Inflammatory macrophage treated with lipopolysaccharide for 4 hours (primary cell): ENCODE data around the gene ARHGEF16.
A peak's percentile ranks its signal among the peaks of the same experiment; 100 is the strongest.

ENCODE experiments used
- DNase-seq: peaks from one replicate; pipeline ENCODE4 v3.0.0-alpha.2; 2020

ARHGEF16 gene

DNA sequence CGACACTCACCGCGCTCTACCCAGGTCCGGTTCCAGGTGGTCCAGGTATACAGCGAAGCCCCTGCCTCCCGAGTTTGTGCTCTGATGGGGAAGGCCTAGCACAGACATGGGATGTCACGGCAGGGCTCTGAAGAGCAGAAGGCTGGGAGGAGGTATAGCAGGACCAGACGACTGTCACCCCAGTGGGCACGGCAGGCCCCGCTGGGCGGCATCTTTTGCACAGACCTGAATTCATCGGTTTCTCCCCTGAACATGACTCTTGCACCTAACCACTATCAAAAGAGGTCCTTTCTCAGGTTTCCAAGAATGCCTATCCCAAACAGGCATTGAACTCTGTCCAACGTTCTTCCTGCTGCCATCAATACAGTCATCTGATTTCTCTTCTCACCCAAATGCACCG, 30.6 kb downstream of the ARHGEF16 start:
- DNase-seq = no peak

DNA sequence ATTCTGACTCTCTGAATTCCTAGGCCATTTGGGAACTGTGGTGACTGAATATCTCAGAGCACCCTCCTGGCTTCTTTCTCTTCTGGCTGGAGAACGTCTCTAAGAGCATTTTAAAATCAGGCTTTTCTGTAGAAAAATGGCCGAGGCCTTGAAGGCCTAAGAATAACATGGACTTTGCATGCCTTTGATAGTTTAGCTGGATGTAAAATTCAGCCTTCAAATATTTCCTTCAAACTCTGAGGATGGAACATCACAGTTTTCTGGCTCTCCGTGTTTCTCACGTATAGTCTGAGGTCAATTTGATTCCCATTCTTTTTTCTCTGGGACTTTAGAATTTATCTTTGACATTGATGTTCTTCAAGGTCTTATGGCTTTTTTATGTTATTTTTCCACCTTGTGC, 34.0 kb downstream of the ARHGEF16 start:
- DNase-seq = no peak

DNA sequence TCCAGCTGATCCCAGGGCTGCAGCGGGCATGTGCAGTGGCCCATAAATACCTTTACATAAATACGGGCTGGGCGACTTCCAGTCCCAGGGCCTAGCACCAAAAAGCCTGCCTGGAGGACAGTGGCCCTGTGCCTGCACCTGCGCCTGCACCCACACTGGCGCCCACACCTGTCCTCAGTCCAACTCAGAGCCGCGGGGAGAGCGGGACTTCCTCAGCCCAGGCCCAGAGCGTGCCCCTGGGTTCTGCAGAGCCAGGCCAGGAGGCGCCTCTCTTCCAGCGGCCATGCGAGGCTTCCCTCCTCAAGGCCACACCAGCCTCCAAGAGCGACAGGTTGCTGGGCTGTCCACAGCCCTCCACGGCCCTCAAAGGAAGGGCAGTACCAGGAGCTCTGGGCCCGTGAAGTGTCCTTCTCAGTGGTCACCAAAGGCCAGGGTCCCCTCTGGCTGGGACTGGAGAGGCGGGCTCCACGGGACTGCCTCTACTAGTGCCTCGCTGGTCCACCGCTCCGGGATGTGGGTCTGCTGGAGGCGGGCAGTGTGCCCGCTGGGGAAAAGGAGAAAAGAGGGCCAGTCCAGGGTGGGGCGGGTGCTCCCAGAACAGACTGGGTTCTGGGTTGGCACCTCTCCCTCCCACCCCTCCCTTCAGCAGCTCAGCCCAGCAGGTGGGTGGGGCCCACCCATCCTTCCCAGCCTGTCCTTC, 35.7 kb downstream of the ARHGEF16 start:
- no peak for DNase-seq

DNA sequence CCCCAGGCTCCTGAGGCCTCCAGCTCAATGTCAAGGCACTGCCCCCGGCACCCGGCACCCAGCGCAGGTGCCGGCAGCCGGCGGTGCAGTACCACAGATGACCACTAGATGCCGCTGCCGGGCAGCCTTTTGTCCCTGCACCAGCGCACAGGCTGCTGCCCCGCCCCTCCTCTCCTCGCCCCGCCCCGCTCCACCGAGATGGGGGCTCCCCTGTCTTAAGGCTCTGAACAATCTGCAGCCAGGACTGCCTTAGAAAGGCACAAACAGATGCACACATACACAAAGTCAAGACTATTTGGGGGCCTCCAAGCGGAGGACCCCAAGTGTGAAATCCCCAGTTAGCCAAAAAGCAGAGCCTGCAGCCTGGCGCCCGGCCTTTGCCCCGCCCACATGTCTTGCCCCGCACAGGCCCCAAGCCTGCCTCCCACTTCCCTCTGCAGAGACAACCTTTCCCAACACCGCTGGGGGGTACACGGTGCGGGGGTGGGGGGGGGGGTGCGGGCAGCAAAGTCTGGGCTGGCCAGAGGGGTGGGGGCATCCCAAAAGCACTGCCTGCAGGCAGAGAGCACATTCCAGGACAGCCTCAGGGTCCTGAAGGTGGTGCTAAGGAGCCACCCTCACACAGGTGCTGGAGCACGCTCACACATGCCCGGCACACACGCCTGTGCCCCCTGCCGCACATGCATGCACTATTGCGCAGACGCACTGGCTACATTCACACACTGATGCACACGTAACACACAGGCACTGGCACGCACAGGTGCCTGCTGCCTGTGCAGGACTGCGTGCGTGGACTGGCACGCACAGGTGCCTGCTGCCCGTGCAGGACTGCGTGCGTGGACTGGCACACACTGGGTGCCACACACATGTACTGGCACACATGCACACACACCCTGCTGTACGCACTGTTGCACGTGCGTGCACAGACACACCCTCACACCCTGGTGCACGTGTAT, 37.1 kb downstream of the ARHGEF16 start:
- peak; percentile 58 for DNase-seq

DNA sequence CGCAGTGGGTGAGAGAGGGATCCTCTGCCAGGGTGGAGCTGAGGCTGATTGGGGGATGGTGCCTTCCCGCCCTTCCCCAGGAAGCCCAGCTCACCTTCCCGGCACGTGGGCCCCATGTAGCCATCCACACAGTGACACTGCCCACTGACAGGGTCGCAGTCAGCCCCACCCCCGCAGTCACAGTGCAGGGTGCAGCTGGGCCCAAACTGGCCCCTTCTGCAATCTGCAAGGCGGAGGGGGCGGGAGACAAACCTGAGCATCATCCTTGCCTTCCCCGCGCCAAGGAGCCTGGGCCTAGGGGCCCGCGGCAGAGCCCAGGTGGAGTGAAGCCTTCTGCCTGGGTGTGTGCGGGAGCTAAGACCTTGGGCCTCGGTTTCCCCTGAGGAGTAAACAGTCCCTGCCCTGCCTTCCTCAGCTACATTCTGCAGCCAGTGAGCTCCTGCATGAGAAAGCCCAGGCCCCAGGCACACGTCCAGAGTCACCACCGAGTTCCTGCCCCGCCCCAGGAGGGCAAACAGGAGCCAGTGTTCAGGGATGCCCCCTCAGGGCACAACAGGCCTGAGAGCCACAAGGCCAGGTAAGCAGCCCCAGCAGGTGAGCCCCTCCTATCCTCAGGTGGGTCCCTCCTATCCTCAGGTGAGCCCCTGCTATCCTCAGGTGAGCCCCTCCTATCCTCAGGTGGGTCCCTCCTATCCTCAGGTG, 38.2 kb downstream of the ARHGEF16 start:
- no peak for DNase-seq

DNA sequence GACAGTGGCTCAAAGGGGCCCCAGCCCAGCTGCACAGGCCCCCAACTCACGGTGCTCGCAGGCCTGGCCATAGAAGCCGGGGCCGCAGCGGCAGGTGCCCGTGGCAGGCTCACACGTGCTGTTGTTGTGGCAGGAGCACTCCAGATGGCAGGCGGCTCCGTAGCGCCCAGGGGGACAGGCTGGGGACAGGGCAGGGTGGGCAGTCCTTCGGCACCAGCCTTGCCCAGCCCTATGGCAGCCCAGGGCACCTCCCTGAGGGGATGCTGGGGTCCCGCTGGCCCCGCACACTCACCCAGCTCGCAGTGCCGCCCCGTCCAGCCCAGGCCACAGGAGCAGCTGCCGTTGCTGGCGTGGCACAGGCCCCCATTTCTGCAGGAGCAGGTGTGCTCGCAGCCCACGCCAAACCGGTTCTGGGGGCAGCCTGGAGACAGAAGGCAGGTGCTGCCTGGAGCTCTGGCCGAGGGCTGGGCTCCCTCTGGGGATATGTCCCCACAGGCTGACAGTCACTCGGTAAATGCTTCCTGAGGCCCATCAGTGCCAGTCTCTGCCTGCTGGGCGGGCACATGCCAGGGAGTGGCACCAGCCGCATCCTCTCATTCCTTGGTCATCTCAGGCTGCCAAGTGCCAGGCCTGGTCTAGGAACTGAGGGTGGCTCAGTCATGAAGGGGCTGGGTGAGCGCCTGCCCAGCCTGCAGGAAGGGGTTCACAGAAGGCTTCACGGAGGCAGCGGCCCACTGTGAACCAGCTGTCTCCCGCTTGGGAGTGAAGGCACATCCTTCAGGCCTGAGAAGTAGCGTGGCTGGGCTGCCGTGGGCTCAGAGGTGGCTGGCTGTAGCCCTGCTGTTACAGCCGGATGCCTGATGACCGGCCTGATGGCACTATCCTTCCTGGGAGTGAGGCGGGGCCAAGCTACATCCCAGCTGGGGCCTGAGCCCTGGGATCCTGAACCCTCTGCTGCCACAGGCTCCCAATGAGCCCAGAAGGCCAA, 40.1 kb downstream of the ARHGEF16 start:
- no peak for DNase-seq

DNA sequence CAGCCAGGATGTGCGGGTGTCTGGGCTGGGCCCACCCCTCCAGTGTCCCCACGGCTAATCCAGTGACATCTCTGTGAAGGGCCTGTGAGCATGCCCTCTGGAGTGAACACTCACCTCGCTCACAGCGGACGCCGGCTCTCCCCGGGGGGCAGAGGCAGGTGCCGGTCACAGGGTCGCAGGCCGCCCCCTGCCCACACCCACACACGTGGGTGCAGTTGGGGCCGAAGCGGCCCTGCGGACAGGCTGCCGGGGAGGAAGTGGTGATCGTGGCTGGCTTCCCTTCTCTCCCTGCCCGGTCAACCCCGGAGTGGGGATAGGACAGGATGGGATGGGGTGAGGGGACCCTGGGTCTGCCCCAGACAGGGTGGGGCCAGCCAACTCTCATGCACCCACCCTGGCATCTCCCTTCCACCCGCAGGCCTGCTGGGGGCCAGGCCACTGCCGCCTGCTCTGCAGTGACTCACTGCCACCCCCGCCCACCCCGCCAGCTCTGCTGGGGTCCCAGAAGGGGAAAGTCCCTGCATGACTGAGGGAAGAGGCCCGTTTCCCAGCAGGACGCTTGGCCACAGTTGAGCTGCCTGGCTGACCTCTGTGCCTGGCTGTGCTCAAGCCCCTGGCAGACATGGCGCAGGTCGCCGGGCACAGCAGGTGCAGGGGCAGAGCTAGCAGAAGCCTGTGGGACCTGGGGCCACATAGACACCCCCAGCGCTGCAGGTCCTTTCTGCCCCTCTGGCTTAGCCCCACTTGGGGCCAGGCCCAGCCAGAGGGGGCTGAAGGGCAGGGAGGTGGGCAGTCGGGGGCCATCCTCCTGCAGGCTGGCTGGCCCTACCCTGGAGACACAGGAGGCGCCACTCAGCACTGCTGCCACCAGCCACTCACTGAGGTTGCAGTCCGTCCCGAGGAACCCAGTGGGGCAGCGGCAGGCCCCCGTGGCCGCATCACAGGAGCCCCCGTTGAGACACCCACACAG, 41.6 kb downstream of the ARHGEF16 start:
- DNase-seq = peak; percentile 35

DNA sequence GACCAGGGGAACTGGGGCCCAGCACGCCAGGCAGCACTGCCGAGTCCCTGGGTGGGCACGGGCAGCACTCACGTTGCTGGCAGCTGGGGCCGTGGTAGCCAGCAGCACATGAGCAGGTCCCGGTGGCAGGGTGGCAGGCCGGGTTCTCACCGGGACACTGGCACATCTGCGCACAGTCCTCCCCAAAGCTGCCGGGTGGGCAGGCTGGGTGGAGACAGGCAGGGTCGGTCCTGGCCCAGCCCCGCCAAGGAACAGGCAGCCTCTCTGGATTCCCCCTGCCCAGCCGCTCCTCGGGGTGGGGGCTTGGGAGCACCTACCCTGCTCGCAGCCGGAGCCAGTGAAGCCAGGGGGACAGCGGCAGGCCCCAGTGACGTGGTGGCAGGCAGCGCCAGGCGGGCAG, 42.5 kb downstream of the ARHGEF16 start:
- DNase-seq = no peak

DNA sequence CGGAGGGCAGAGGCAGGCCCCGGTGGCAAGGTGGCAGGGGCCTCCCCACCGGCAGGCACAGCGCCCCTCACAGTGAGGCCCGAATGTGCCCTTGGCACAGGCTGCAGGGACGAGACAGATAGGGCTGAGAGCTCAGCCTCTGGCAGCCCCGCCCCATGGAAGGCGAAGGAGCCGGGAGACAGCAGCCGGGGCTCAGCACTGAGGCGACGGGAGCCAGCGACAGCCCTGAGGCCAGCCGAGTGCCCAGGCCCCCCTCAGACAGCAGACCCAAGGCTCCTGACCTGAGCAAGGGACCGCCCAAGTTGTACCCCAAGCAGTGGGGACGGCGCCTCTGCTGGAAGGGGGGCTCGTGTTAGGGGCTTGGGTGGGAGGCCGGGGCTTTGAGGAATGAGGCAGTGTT, 43.1 kb downstream of the ARHGEF16 start:
- DNase-seq = no peak

DNA sequence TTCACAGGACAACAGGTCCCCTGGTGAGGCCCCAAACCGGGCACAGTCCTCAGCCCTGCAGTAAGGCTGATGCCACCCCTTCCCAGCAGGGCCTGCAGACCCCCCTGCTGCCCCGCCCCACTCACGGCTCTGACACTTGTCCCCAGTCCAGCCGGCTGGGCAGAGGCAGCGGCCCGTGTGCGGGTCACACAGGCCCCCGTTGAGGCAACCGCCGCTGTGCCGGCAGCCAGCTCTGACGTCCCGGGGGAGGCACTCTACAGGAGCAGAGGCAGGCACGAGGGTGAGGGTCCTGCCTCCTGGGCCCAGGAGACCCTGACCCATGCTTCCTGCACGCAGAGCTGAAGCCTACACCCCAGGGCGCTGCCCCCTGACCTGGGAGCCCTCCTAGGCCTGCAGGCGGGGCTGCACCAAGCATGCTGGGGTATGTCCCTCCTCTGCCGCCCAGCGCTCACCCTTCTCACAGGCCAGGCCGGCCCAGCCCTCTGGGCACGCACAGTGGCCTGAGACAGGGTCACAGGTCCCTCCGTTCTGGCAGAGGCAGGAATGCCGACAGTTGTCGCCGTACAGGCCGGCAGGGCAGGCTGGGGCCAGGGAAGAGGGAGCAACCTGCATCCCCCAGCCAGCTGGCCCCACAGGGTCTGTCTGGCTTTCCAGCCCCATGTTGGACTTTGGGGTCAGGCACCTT, 43.9 kb downstream of the ARHGEF16 start:
- no peak for DNase-seq

DNA sequence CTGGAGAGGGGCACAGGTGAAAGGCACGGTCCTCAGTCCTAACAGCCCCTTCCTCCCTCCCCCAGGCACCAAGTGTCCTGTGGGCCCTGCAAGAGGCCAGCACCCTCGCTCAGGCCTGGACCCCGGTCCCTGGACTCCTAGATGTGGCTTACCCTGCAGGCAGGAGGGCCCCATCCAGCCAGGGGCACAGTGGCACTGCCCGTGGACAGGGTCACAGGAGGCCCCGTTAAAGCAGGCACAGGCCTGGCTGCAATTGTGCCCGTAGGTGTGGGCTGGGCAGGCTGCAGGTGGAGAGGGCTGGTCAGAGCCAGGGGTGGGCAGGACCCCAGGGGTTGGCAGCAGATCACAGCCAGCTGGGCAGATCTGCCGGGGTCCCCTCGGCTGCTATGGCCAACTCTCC, 44.5 kb downstream of the ARHGEF16 start:
- no peak for DNase-seq

DNA sequence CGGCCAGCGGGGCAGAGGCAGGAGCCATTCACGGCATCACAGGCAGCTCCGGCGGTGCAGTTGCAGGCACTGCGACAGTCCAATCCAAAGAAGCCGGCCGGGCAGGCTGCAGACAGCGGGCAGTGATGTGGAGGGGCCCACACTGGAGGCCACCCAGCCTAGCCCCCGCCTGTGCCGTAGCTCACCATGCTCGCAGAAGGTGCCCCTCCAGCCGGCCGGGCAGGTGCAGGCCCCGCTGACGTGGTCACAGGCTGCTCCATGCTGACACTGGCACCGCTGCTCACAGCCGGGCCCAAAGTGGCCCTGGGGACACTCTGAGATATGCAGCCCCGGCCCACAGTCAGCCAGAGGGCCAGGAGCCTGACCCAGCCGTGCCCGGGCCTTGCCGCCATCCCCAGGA, 45.1 kb downstream of the ARHGEF16 start:
- DNase-seq = no peak

DNA sequence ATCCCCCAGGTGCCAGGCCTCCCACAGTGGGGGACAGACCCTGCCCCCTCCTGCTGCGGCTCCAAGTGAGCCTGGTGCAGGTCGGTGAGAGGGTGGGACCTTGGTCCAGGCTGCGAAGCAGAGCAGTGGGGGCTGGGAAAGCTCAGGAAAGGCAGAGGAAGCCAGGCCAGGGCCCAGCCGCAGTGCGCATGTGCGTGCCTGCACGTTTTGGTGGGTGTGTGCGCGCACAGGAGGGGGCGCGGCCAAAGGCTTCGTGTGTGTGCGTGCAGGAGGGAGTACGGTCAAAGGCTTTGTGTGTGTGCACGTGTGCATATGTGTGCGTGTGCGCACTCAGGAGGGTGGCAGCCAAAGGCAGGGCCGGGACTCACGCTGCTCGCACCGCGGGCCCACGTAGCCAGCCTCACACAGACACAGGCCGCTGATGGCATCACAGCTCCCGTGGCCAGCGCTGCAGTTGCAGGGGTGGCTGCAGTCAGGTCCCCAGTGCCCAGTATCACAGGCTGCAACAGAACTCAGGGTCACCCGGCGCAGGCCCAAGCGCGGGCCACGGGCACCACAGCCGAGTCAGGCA, 45.9 kb downstream of the ARHGEF16 start:
- DNase-seq = no peak

DNA sequence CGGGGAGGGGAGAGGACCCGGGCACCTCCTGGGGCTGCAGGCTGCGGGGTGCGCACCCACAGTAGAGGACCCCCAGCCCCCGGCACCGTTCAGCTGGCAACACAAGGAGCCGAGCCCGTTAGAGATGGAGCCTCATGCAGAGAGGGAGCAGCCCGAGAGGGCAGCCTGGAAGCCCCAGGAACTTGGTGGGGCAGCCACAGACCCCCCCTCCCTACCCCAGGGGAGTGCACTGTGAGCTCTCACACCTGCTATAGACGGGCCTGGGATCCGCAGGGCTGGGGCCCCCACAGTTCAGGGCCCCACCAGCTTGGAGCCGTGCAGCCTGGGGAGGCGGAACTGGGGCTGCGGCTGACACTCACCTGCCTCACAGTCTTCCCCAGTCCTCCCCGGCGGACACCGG, 47.0 kb downstream of the ARHGEF16 start:
- DNase-seq = no peak

DNA sequence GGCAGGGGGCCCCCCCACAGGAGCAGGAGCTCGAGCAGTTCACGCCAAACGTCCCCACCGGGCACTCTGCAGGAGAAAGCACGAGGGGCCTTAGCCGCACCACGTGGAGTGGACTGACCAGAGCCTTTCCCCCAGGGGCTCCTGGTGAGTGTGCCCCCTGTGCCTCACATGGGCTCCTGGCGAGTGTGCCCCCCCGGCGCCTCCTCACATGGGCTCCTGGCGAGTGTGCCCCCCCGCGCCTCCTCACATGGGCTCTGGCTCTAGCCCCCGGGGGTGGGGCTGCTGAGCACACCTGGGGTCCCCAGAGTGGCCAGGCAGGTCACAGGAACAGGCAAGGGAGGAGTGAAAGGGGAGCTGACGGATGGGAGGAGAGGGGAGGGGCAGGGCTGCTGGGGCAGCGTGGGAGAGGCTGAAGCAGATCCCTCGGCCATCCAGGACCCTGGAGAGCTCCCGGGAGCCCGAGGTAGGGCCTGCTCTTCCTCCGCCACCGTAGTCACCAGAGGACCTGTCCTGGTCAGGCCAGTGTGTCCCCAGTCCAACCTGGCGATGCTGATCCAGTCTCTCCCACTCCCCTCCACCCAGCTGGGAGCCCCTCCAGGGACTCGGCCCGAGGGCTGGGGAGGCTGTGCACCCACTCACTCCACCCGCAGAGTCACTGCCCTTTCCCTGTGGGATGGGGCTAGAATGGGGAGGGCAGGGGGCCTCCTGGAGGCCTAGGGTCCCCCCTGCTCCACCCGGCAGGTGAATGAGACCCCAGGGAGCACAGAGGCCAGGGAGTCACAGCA, 47.6 kb downstream of the ARHGEF16 start:
- no peak for DNase-seq

DNA sequence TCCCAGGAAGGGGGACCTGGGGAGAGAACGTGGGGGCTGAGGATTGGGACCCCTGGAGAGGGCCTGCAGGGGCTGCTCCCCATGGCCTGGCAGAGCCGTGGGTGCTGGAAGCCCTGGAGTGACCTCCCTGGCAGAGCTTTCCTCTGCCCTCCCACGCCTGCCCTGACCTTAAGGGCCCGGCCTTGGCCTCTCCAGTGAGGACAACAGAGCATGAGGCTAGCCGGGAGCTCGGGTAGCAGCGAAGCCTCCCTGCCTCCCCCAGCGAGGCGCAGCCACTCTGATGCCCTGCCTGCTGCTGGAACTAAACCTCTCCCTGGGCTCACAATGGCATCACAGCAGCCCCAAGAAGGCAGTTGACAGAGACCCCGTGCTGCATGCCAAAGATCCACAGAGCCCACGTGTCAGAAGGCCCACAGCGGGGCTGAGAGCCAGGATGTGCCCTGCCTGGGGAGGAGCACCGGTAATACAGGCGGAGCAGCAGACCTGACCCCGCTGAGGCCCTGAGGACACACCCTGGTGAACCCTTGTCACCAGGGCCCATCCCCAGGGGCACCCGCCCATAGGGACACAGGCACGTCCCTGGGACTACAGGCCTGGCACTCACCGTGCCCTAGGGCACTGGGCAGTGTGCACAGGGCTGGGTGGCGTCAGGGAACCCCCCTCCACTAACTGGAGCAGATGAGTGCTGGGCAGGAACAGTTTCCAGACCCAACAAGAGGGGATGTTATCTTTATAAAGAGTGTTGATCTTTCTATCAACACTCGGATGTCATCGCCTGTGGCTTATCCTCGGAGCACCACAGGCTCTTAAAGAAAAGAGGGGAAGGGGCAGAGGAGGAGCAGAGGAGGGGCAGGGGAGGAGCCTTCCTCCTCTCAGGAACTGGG, 48.4 kb downstream of the ARHGEF16 start:
- DNase-seq = no peak

DNA sequence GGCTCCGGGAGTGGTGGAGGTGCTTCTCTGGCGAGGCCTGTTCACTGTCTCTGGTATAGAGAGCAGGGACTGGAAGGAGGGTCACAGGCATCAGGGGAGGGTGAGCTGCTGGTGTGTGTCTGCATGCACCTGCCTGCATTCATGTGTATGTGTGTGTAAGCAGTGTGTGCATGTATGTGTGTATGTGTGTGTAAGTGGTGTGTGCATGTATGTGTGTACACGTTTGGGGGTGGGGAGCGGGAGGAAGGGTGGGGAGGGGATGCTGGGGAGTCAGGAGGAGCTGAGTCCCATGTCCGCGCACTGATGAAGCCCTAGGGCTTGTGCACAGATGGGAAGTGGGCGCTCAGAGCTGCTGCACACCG, 49.0 kb downstream of the ARHGEF16 start:
- DNase-seq = no peak

DNA sequence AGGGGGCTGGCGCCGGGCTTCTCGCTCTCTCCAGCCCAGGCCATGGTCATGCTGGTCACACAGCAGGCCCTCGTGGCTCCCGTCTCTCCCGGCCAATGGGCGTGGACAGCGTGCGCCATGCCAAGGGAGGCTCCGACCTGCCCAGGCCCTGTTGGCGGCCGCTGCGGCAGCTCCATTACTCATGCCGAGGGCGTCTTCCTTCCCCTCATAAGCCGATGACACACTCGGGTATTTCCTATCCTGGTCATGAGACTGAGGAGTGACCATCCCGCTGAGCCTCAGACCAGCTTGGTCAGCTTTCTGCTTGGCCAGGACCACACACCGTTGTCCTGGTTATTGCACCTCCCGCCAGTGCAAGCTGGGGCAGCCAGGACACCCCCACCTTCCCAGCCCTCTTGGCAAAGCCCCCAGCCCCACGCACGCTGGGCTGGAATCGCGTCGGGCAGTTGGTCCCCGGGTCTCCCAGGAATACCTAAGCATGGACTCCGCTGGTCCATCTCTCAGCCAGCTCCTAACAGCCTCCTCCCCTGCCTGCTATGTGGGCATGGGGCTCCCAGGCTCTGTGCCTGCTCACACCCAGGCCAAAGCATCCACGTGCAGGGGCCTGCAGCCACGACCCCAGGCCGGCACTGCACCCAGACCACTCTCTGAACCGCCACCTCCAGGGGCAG, 49.8 kb downstream of the ARHGEF16 start:
- peak; percentile 68 for DNase-seq
